Vagina (tissue), 2 donors: ENCODE results near the gene RXFP1. TPM values are rescaled to one million over a fixed set of nuclear protein-coding genes. Genes with fewer than 3 reads are reported as not detected.

Source experiments
- DNase-seq, 2 donors: peaks; one replicate each; pipeline ENCODE4 v3.0.0-alpha.2; 2017; ENCODE audit errors: extremely low spot score in 2 of 2
- H3K27ac ChIP-seq: fragments of 200-600 bp; sonication (generic); one replicate; pipeline ENCODE4 v1.5.1; 2019
- H3K27me3 ChIP-seq: fragments of 200-600 bp; sonication (generic); one replicate; pipeline ENCODE4 v1.5.1; 2019
- H3K36me3 ChIP-seq, 2 donors: fragments of 200-600 bp; sonication (generic); one replicate each; pipeline ENCODE4 v1.5.1; 2017 to 2019
- H3K4me1 ChIP-seq: fragments of 200-600 bp; sonication (generic); one replicate; pipeline ENCODE4 v1.5.1; 2019
- H3K4me3 ChIP-seq, 2 donors: fragments of 200-600 bp; sonication (generic); 1 replicate in 1 of 2; 2 replicates in 1 of 2; pipeline ENCODE4 v1.5.1; 2016 to 2019
- H3K9me3 ChIP-seq: fragments of 200-600 bp; sonication (generic); one replicate; pipeline ENCODE4 v1.5.1; 2019
- CTCF ChIP-seq, 3 experiments: fragments of 450-650 bp in 2 of 3; fragments of 200-600 bp in 1 of 3; sonication (generic) in 1 of 3; IDR thresholded peaks; one replicate each; pipeline ENCODE4 v1.5.1; 2017 to 2019; ENCODE audit warnings: antibody characterized with exemption in 3 of 3, mild to moderate bottlenecking in 2 of 3, moderate library complexity in 2 of 3
- POLR2A ChIP-seq, 2 donors: fragments of 450-650 bp; IDR thresholded peaks; one replicate each; pipeline ENCODE4 v1.6.1; 2017; ENCODE audit warnings: antibody characterized with exemption in 2 of 2, mild to moderate bottlenecking in 2 of 2, moderate library complexity in 2 of 2
- POLR2AphosphoS5 ChIP-seq, 2 donors: sonication (generic); formaldehyde crosslinking; IDR thresholded peaks; one replicate each; pipeline ENCODE4 v1.9.0; 2017; ENCODE audit warnings: antibody characterized with exemption in 2 of 2, mild to moderate bottlenecking in 2 of 2, low read depth in 1 of 2; ENCODE audit not compliant: insufficient read depth in 1 of 2
- intact Hi-C: fragments of 100-400 bp; cut with DNase I; formaldehyde crosslinking; loops from one replicate; pipeline ENCODE4 v1.15.1; 2023
- total RNA-seq: library from RNA; depleted of rRNA; stranded (reverse); fragments of >200 nt; gene quantifications from one replicate; pipeline ENCODE4 v1.2.3, GENCODE V29; 2016

Gene RXFP1
- total RNA-seq, 1 donor from 2014 or later: 1.5 TPM

- Histone ChIP-seq H3K9me3 (no peaks in the 10 kb centered on the region), H3K27me3 (no peaks in the 10 kb centered on the region), H3K27ac (no peak overlapping the region), H3K4me1 (no peaks in the 10 kb centered on the region), H3K36me3 (no peaks in the 10 kb centered on the region), H3K4me3 (no peak overlapping the region)
- TF ChIP-seq CTCF (IDR thresholded peaks at IDR 0.05) (no peak), POLR2A (IDR thresholded peaks at IDR 0.05) (no peak)
- intact Hi-C loops: no loop called here
- DNase-seq: no peak
These were observed 83.7 kb downstream of the RXFP1 start for GRCh38 chr4:158605393-158605792.

GRCh38 chr4:158606969-158607368 lies 85.3 kb downstream of the RXFP1 start:
- DNase-seq: no peak
- no peaks in the 10 kb centered on the region for H3K36me3 ChIP-seq
- H3K9me3 ChIP-seq: no peaks in the 10 kb centered on the region
- intact Hi-C loops: no loop called here
- no peaks in the 10 kb centered on the region for H3K27me3 ChIP-seq
- TF ChIP-seq POLR2AphosphoS5 (IDR thresholded peaks at IDR 0.05; ENCODE audit: insufficient read depth in 1 of 2, low read depth in 1 of 2) (no peak), CTCF (IDR thresholded peaks at IDR 0.05) (no peak), POLR2A (IDR thresholded peaks at IDR 0.05) (no peak)
- H3K4me1 ChIP-seq: no peaks in the 10 kb centered on the region
- no peak overlapping the region for H3K4me3 ChIP-seq
- H3K27ac ChIP-seq: no peak overlapping the region

- Histone ChIP-seq H3K27ac (no peak overlapping the region), H3K9me3 (no peaks in the 10 kb centered on the region), H3K4me1 (no peaks in the 10 kb centered on the region), H3K36me3 (no peaks in the 10 kb centered on the region), H3K27me3 (no peaks in the 10 kb centered on the region), H3K4me3 (no peak overlapping the region)
- intact Hi-C loops: no loop called here
- DNase-seq: no peak
- no peak for TF ChIP-seq POLR2AphosphoS5 (IDR thresholded peaks at IDR 0.05; ENCODE audit: insufficient read depth in 1 of 2, low read depth in 1 of 2)
- no peak for TF ChIP-seq CTCF (IDR thresholded peaks at IDR 0.05)
- no peak for TF ChIP-seq POLR2A (IDR thresholded peaks at IDR 0.05)
These were observed 87.4 kb downstream of the RXFP1 start for GRCh38 chr4:158609116-158609515.

GRCh38 chr4:158610790-158611189 lies 89.1 kb downstream of the RXFP1 start:
- Histone ChIP-seq H3K4me3 (no peak overlapping the region), H3K9me3 (no peaks in the 10 kb centered on the region), H3K4me1 (no peaks in the 10 kb centered on the region), H3K27ac (no peak overlapping the region), H3K36me3 (no peaks in the 10 kb centered on the region), H3K27me3 (no peaks in the 10 kb centered on the region)
- no peak for TF ChIP-seq POLR2AphosphoS5 (IDR thresholded peaks at IDR 0.05; ENCODE audit: insufficient read depth in 1 of 2, low read depth in 1 of 2)
- no peak for TF ChIP-seq POLR2A (IDR thresholded peaks at IDR 0.05)
- no peak for TF ChIP-seq CTCF (IDR thresholded peaks at IDR 0.05)
- DNase-seq: no peak
- intact Hi-C loops: no loop called here

- DNase-seq: no peak
- no peaks in the 10 kb centered on the region for H3K9me3 ChIP-seq
- no peak overlapping the region for H3K27ac ChIP-seq
- H3K27me3 ChIP-seq: no peaks in the 10 kb centered on the region
- intact Hi-C loops: no loop called here
- no peaks in the 10 kb centered on the region for H3K4me1 ChIP-seq
- no peak overlapping the region for H3K4me3 ChIP-seq
- no peaks in the 10 kb centered on the region for H3K36me3 ChIP-seq
- TF ChIP-seq POLR2AphosphoS5 (IDR thresholded peaks at IDR 0.05; ENCODE audit: insufficient read depth in 1 of 2, low read depth in 1 of 2): no peak
- TF ChIP-seq CTCF (IDR thresholded peaks at IDR 0.05): no peak
These were observed 91.4 kb downstream of the RXFP1 start for GRCh38 chr4:158613046-158613445.
